Bronchus fibroblast of lung (primary cell): Measurements from ENCODE around the gene BTN1A1. TPM values are rescaled to one million over a fixed set of nuclear protein-coding genes. Genes with fewer than 3 reads are reported as not detected.

ENCODE experiments used
- total RNA-seq: library from RNA; depleted of rRNA; stranded (reverse); fragments of >200 nt; gene quantifications from 2 replicates; pipeline ENCODE4 v1.2.3, GENCODE V29; 2015

Gene BTN1A1
- total RNA-seq = not detected in 2 replicates

GRCh38 chr6:26500102-26500501 lies at the start of gene BTN1A1:
BTN1A1 (plus strand) TSS chr6:26500303; CDS start chr6:26501287, 984 bp downstream.

GRCh38 chr6:26457806-26458688 lies 42.1 kb upstream of the BTN1A1 start, which contains the start of gene BTN2A1:
BTN2A1 (plus strand) TSS chr6:26457955; CDS start chr6:26458637, 682 bp downstream.

GRCh38 chr6:26537846-26538571 lies 37.9 kb downstream of the BTN1A1 start, which contains the start of gene HMGN4:
HMGN4 (plus strand) TSS chr6:26538366; CDS start chr6:26545207, 6,841 bp downstream.

Other genes starting within 250 kb of the BTN1A1 start
- 10.4 and 10.6 TPM in 2 replicates for gene BTN3A2, start 135.1 kb upstream of the BTN1A1 start, total RNA-seq
- gene BTN2A2, start 117.2 kb upstream of the BTN1A1 start, total RNA-seq = 5.9 TPM in 2 replicates
- gene BTN3A1, start 98.0 kb upstream of the BTN1A1 start, total RNA-seq = 11.3 TPM in 2 replicates
- 5.5 and 5.7 TPM in 2 replicates for gene BTN3A3, start 59.8 kb upstream of the BTN1A1 start, total RNA-seq
- 4.4 and 5.1 TPM in 2 replicates for gene BTN2A1, start 42.3 kb upstream of the BTN1A1 start, total RNA-seq
- 62.4 and 84.2 TPM in 2 replicates for gene HMGN4, start 38.1 kb downstream of the BTN1A1 start, total RNA-seq
- gene ABT1, start 96.7 kb downstream of the BTN1A1 start, total RNA-seq = 14.1 and 14.3 TPM in 2 replicates
- gene ZNF322, start 159.4 kb downstream of the BTN1A1 start, total RNA-seq = 8.8 and 8.9 TPM in 2 replicates